Measurements from ENCODE around the gene ICAM1. TPM values are rescaled to one million over a fixed set of nuclear protein-coding genes. Genes with fewer than 3 reads are reported as not detected.
A peak's percentile ranks its signal among the peaks of the same experiment; 100 is the strongest.

Gene ICAM1
- total and polyA plus RNA-seq, 2 of the 13 experiments (the other 11 are each of a cell fraction or from before 2014, with no cell fraction given) = 37.9 to 98.4 TPM

- TF ChIP-seq FIP1L1 (IDR thresholded peaks at IDR 0.05; ENCODE audit: borderline replicate concordance, insufficient read depth, low read depth, low read length) (no peak), ZNF256 (CRISPR knock-in tag; conservative IDR thresholded peaks at IDR 0.05) (no peak), SP4 (CRISPR knock-in tag; IDR thresholded peaks at IDR 0.05) (peak; percentile 93), CC2D1A (CRISPR knock-in tag; IDR thresholded peaks at IDR 0.05) (no peak), TAF15 (IDR thresholded peaks at IDR 0.05; ENCODE audit: low read depth, low read length, poor library complexity, severe bottlenecking) (no peak), ELF3 (CRISPR knock-in tag; IDR thresholded peaks at IDR 0.05) (peak; percentile 97), ZBTB40 (IDR thresholded peaks at IDR 0.05) (no peak), ZBTB40 (CRISPR knock-in tag; IDR thresholded peaks at IDR 0.05) (peak; percentile 92), ZFAT (CRISPR knock-in tag; conservative IDR thresholded peaks at IDR 0.05) (no peak), DPF2 (CRISPR knock-in tag; IDR thresholded peaks at IDR 0.05; ENCODE audit: borderline replicate concordance, low read depth) (no peak), SRF (IDR thresholded peaks at IDR 0.05; ENCODE audit: low read depth, low read length) (no peak), PITX1 (CRISPR knock-in tag; IDR thresholded peaks at IDR 0.05) (peak; percentile 65; the same call in 1 of the 2 replicates), SOX13 (IDR thresholded peaks at IDR 0.05) (no peak; the same call in 1 of the 2 replicates), SOX13 (CRISPR knock-in tag; conservative IDR thresholded peaks at IDR 0.05 in 1 of 2, IDR thresholded peaks at IDR 0.05 in 1 of 2) (peak in 1 of 2 experiments; percentile 78; a peak in 2 of 4 replicates), NCOA5 (CRISPR knock-in tag; IDR thresholded peaks at IDR 0.05) (no peak), ZNF740 (CRISPR knock-in tag; IDR thresholded peaks at IDR 0.05) (no peak), PRDM4 (CRISPR knock-in tag; IDR thresholded peaks at IDR 0.05; ENCODE audit: borderline replicate concordance) (peak; percentile 55; the same call in 1 of the 2 replicates), HHEX (CRISPR knock-in tag; IDR thresholded peaks at IDR 0.05) (no peak), ISL2 (CRISPR knock-in tag; IDR thresholded peaks at IDR 0.05) (peak; percentile 70)
Measured at GRCh38 chr19:10270616-10271394, at the start of gene ICAM1 (continued).

All from HepG2 (cell line).